GM12878 (cell line): ENCODE measurements around the gene C5orf46. TPM values are rescaled to one million over a fixed set of nuclear protein-coding genes. Genes with fewer than 3 reads are reported as not detected.

Experiments used
- BMI1 ChIP-seq: fragments of 450-650 bp; IDR thresholded peaks from 2 replicates; pipeline ENCODE4 v1.6.1; 2016; ENCODE audit warnings: mild to moderate bottlenecking, moderate library complexity, borderline replicate concordance
- CBFB ChIP-seq: IDR thresholded peaks from 2 replicates; pipeline ENCODE4 v1.6.1; 2016; ENCODE audit warnings: antibody characterized with exemption, low read depth
- EZH2 ChIP-seq: IDR thresholded peaks from 2 replicates; pipeline ENCODE4 v1.6.1; 2012; ENCODE audit warnings: low read depth, mild to moderate bottlenecking, control low read depth, inconsistent platforms, low read length, borderline replicate concordance; ENCODE audit not compliant: control insufficient read depth
- FOS ChIP-seq: IDR thresholded peaks from 3 replicates; pipeline ENCODE4 v1.6.1; 2011; ENCODE audit warnings: borderline replicate concordance; ENCODE audit not compliant: insufficient read length; ENCODE audit errors: extremely low read depth
- NFYA ChIP-seq: IDR thresholded peaks from 2 replicates; pipeline ENCODE4 v1.6.1; 2011; ENCODE audit warnings: low read depth, mild to moderate bottlenecking, low read length, improper control_type of control experiment, borderline replicate concordance
- ZBTB40 ChIP-seq: fragments of 450-650 bp; IDR thresholded peaks from 2 replicates; pipeline ENCODE4 v1.6.1; 2016; ENCODE audit warnings: mild to moderate bottlenecking, moderate library complexity, borderline replicate concordance
- polyA plus RNA-seq, 11 experiments: library from polyadenylated mRNA; depleted of rRNA in 4 of 11; unstranded in 6 of 11; stranded (reverse) in 5 of 11; fragments of >200 nt; fragmentation: Nextera tagmentation in 4 of 11; fragmentation: Illumina TruSeq in 1 of 11; extraction: Ambion mirVana in 4 of 11; extraction: Trizol in 1 of 11; gene quantifications; 1 replicate in 1 of 11; 2 replicates in 10 of 11; pipeline versions ENCODE4 v1.2.1 to v1.2.3, GENCODE V29; 2011 to 2016; ENCODE audit warnings: inconsistent platforms in 2 of 11, missing spikeins in 2 of 11, low read depth in 1 of 11
- total RNA-seq, 4 experiments: library from RNA; depleted of rRNA in 3 of 4; stranded (reverse); fragments of >200 nt in 3 of 4; fragmentation: Illumina TruSeq in 1 of 4; extraction: Trizol in 1 of 4; gene quantifications; 2 replicates each; pipeline versions ENCODE4 v1.2.1 to v1.2.3, GENCODE V29; 2013 to 2021
- TF ChIP-seq, protein P1 (sequence below): fragments of 450-650 bp; IDR thresholded peaks from 2 replicates; pipeline ENCODE4 v1.6.1; 2016; ENCODE audit warnings: mild to moderate bottlenecking
- TF ChIP-seq, protein P2 (sequence below): fragments of 150-350 bp; IDR thresholded peaks from 2 replicates; pipeline ENCODE4 v1.6.1; 2014; ENCODE audit warnings: mild to moderate bottlenecking, low read depth, low read length

The C5orf46 gene
- total and polyA plus RNA-seq, 10 of the 15 experiments (the other 5 are each of a cell fraction or from before 2014, with no cell fraction given): not detected

DNA sequence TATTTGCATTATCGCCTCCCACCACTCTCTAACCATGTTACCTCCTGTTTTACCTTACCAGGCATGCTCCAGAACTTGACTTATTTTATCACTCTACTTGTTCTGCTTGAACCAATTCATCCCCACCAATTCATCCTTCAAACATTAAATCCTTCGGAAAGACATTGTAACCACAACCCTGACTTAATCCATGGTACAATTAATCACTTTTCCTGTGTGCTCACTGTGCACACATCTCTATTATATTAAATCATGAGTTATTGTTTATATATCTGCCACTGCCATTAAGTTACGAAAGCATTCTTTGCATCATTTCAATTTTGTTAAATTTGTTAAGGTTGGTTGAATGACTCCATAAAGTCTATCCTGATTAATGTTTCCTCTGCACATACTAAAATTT lies 7.4 kb upstream of the C5orf46 start (continued):
- TF ChIP-seq ZBTB40 (no peak), CBFB (no peak), FOS (no peak), BMI1 (no peak), EZH2 (no peak), NFYA (no peak)
- TF ChIP-seq, protein P1, sequence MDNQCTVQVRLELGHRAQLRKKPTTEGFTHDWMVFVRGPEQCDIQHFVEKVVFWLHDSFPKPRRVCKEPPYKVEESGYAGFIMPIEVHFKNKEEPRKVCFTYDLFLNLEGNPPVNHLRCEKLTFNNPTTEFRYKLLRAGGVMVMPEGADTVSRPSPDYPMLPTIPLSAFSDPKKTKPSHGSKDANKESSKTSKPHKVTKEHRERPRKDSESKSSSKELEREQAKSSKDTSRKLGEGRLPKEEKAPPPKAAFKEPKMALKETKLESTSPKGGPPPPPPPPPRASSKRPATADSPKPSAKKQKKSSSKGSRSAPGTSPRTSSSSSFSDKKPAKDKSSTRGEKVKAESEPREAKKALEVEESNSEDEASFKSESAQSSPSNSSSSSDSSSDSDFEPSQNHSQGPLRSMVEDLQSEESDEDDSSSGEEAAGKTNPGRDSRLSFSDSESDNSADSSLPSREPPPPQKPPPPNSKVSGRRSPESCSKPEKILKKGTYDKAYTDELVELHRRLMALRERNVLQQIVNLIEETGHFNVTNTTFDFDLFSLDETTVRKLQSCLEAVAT: no peak
- TF ChIP-seq, protein P2, sequence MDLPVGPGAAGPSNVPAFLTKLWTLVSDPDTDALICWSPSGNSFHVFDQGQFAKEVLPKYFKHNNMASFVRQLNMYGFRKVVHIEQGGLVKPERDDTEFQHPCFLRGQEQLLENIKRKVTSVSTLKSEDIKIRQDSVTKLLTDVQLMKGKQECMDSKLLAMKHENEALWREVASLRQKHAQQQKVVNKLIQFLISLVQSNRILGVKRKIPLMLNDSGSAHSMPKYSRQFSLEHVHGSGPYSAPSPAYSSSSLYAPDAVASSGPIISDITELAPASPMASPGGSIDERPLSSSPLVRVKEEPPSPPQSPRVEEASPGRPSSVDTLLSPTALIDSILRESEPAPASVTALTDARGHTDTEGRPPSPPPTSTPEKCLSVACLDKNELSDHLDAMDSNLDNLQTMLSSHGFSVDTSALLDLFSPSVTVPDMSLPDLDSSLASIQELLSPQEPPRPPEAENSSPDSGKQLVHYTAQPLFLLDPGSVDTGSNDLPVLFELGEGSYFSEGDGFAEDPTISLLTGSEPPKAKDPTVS: no peak
